A549 (cell line): ENCODE data around the gene ACER2. TPM values are rescaled to one million over a fixed set of nuclear protein-coding genes. Genes with fewer than 3 reads are reported as not detected.
"Not testable (repeated sequence)": the region's sequence is repeated elsewhere in the genome, so short reads cannot be mapped to it uniquely, and the experiment has no call there.

Experiments
- ATAC-seq, 2 experiments: fragments of 200-7000 bp in 1 of 2; fragments of >200 bp in 1 of 2; cut with Nextera tagmentation in 1 of 2; cut with Tn5 transposase in 1 of 2; 3 replicates each; pipeline versions ENCODE4 v1.8.0 to v1.9.1; 2018 to 2020; ENCODE audit warnings: mild to moderate bottlenecking in 1 of 2, moderate library complexity in 1 of 2
- CTCF ChIA-PET: fragments of 300-600 bp; sonication (Branson Sonifier 250); formaldehyde crosslinking; extraction: SDS; loops from one replicate; lab custom pipeline; 2021; ENCODE audit warnings: antibody characterized with exemption, inconsistent platforms; lab: Yijun Ruan, JAX
- POLR2A ChIA-PET: fragments of 350-600 bp; formaldehyde crosslinking; extraction: SDS; loops from one replicate; lab custom pipeline; 2021; ENCODE audit warnings: antibody characterized with exemption, inconsistent platforms; lab: Yijun Ruan, JAX
- DNase-seq, 2 experiments: peaks; one replicate each; pipeline versions ENCODE4 v3.0.0 to v3.0.0-alpha.2; 2011 to 2016; ENCODE audit warnings: low read depth in 1 of 2, low spot score in 1 of 2
- FAIRE-seq: peaks from 2 replicates; lab custom pipeline; 2011; peaks lifted over from hg19 to GRCh38; lab: Jason Lieb, UNC
- H3K27ac ChIP-seq, 2 experiments: fragments of >200 bp; sonication (Bioruptor Twin); formaldehyde crosslinking; 3 replicates each; pipeline ENCODE4 v1.5.1; 2016 to 2017
- H3K4me1 ChIP-seq: fragments of >200 bp; sonication (Bioruptor Twin); formaldehyde crosslinking; 3 replicates; pipeline ENCODE4 v1.6.1; 2016
- H3K4me2 ChIP-seq: fragments of >200 bp; sonication (Bioruptor Twin); formaldehyde crosslinking; 3 replicates; pipeline ENCODE4 v1.6.1; 2016
- H3K4me3 ChIP-seq: fragments of >200 bp; sonication (Bioruptor Twin); formaldehyde crosslinking; 3 replicates; pipeline ENCODE4 v1.5.1; 2016
- H3K9me3 ChIP-seq: fragments of >200 bp; sonication (Bioruptor Twin); formaldehyde crosslinking; 3 replicates; pipeline ENCODE4 v1.6.1; 2016
- CBX8 ChIP-seq: fragments of 200-600 bp; sonication (generic); IDR thresholded peaks from 2 replicates; pipeline ENCODE4 v1.6.1; 2016
- CHD4 ChIP-seq: fragments of 200-600 bp; sonication (generic); IDR thresholded peaks from 2 replicates; pipeline ENCODE4 v1.6.1; 2016; ENCODE audit warnings: antibody characterized with exemption, mild to moderate bottlenecking, borderline replicate concordance
- EP300 ChIP-seq, 2 experiments: fragments of >200 bp; sonication (Bioruptor Twin); formaldehyde crosslinking; IDR thresholded peaks; 2 replicates in 1 of 2; 3 replicates in 1 of 2; pipeline ENCODE4 v1.6.1; 2016 to 2017
- ESRRA ChIP-seq: fragments of 150-350 bp; IDR thresholded peaks from 2 replicates; pipeline ENCODE4 v1.6.1; 2014; ENCODE audit warnings: mild to moderate bottlenecking, low read length, borderline replicate concordance
- FOXS1 ChIP-seq: fragments of 250-450 bp; sonication (Bioruptor Pico); IDR thresholded peaks from 2 replicates; pipeline ENCODE4 v1.5.0; 2020; ENCODE audit warnings: mild to moderate bottlenecking, moderate library complexity
- HDAC2 ChIP-seq: fragments of 200-600 bp; sonication (generic); IDR thresholded peaks from 2 replicates; pipeline ENCODE4 v1.6.1; 2016
- HEYL ChIP-seq: fragments of 250-450 bp; sonication (Bioruptor Pico); IDR thresholded peaks from 2 replicates; pipeline ENCODE4 v1.8.0; 2021; ENCODE audit warnings: mild to moderate bottlenecking, moderate library complexity
- JUNB ChIP-seq: fragments of >200 bp; sonication (Bioruptor Twin); formaldehyde crosslinking; IDR thresholded peaks from 2 replicates; pipeline ENCODE4 v1.6.1; 2016
- MAFK ChIP-seq: fragments of 450-650 bp; IDR thresholded peaks from 2 replicates; pipeline ENCODE4 v1.6.1; 2014; ENCODE audit not compliant: partially characterized antibody
- NFE2L2 ChIP-seq: fragments of 150-350 bp; conservative IDR thresholded peaks from 2 replicates; pipeline ENCODE4 v1.6.1; 2014; ENCODE audit warnings: low read length
- POLR2AphosphoS2 ChIP-seq: conservative IDR thresholded peaks from 2 replicates; pipeline ENCODE4 v1.6.1; 2012; ENCODE audit warnings: low read length, improper control_type of control experiment, inconsistent platforms
- RAD21 ChIP-seq, 2 experiments: fragments of >200 bp in 1 of 2; sonication (Bioruptor Twin) in 1 of 2; formaldehyde crosslinking in 1 of 2; IDR thresholded peaks in 1 of 2; conservative IDR thresholded peaks in 1 of 2; 2 replicates in 1 of 2; 3 replicates in 1 of 2; pipeline ENCODE4 v1.6.1; 2012 to 2018; ENCODE audit warnings: inconsistent platforms in 1 of 2
- RFX5 ChIP-seq: fragments of 450-650 bp; IDR thresholded peaks from 2 replicates; pipeline ENCODE4 v1.7.1; 2014; ENCODE audit warnings: antibody characterized with exemption, mild to moderate bottlenecking, moderate library complexity
- ZC3H11A ChIP-seq: fragments of 450-650 bp; IDR thresholded peaks from 2 replicates; pipeline ENCODE4 v1.6.1; 2014; ENCODE audit warnings: antibody characterized with exemption, mild to moderate bottlenecking
- ZFP36 ChIP-seq: fragments of 450-650 bp; IDR thresholded peaks from 2 replicates; pipeline ENCODE4 v1.6.1; 2014; ENCODE audit warnings: borderline replicate concordance; ENCODE audit not compliant: partially characterized antibody
- ZNF302 ChIP-seq: fragments of 250-450 bp; sonication (Bioruptor Pico); IDR thresholded peaks from 2 replicates; pipeline ENCODE4 v1.9.0; 2021; ENCODE audit warnings: inconsistent platforms, mild to moderate bottlenecking, moderate library complexity
- WGBS: methylation state at CpG from one replicate; pipeline ENCODE4 v1.1.6; 2017; ENCODE audit errors: missing lambda C conversion rate; 5-methylcytosine and 5-hydroxymethylcytosine counted together
- polyA plus RNA-seq, 4 experiments: library from polyadenylated mRNA; depleted of rRNA in 3 of 4; stranded (reverse); fragments of >200 nt; fragmentation: RNase III in 1 of 4; extraction: RNeasy Plus Mini Kit Qiagen cat#74134 plus additional on column Dnase treatment in 1 of 4; gene quantifications; 2 replicates in 3 of 4; 3 replicates in 1 of 4; pipeline ENCODE4 v1.2.3, GENCODE V29; 2011 to 2017
- TF ChIP-seq, protein P1 (sequence below): fragments of 150-350 bp; IDR thresholded peaks from 2 replicates; pipeline ENCODE4 v1.6.1; 2014; ENCODE audit warnings: low read depth, mild to moderate bottlenecking, low read length
- TF ChIP-seq, protein P2 (sequence below): fragments of >200 bp; sonication (Bioruptor Twin); formaldehyde crosslinking; IDR thresholded peaks from 2 replicates; pipeline ENCODE4 v1.6.1; 2016
- TF ChIP-seq, protein P3 (sequence below): IDR thresholded peaks from 2 replicates; pipeline ENCODE4 v1.6.1; 2012; ENCODE audit warnings: low read depth, borderline replicate concordance

The ACER2 gene
- polyA plus RNA-seq, 2 of the 4 experiments (the other 2 are of a cell fraction): 1.1 to 3.7 TPM

DNA sequence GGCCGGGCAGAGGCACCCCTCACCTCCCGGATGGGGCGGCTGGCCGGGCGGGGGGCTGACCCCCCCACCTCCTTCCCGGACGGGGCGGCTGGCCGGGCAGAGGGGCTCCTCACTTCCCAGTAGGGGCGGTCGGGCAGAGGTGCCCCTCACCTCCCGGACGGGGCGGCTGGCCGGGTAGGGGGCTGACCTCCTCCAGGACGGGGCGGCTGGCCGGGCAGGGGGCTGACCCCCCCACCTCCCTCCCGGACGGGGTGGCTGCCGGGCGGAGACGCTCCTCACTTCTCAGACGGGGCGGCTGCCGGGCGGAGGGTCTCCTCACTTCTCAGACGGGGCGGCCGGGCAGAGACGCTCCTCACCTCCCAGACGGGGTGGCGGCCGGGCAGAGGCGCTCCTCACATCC is 24.9 kb downstream of the ACER2 start:
- no CpG with 5 or more reads among the region's 35 CpGs for WGBS
- FAIRE-seq, POLR2A ChIA-PET, H3K4me3 ChIP-seq, H3K4me1 ChIP-seq, H3K27ac ChIP-seq, ATAC-seq, DNase-seq, H3K4me2 ChIP-seq, H3K9me3 ChIP-seq: not testable (repeated sequence)
- CTCF ChIA-PET: interaction anchor here (1.4 kb wide), 1 partner anchor 24 kb away, joined by 5 read pairs; no protein-coding TSS in a partner anchor

DNA sequence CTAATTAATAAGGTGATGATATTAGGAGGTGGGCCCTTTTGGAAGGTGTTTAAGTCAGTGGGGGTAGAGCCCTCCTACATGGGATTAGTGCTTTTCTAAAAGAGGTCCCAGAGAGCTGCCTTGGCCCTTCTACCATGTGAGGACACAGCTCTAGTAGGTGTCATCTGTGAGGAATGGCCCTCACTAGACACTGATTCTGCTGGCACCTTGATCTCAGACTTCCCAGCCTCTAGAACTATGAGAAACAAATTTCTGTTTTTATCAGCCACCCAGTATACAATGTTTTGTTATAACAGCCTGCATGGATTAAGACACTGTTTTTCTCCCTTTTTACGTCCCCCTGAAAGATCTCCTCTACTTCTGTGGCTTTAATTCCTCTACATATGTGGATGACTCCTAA is 31.6 kb downstream of the ACER2 start:
- Histone ChIP-seq H3K4me1 (no peaks in the 10 kb centered on the region), H3K4me2 (no peak overlapping the region), H3K4me3 (no peak overlapping the region), H3K9me3 (no peaks in the 10 kb centered on the region), H3K27ac (no peak overlapping the region)
- 28% methylated on average over 1 of the region's 1 CpG for WGBS
- TF ChIP-seq POLR2AphosphoS2 (no peak), HEYL (CRISPR knock-in tag) (no peak), EP300 (IDR thresholded peaks at IDR 0.05) (no peak), NFE2L2 (no peak), ZFP36 (no peak), RFX5 (no peak), ZNF302 (no peak), CHD4 (no peak), ESRRA (no peak), HDAC2 (no peak), RAD21 (conservative IDR thresholded peaks at IDR 0.05 in 1 of 2, IDR thresholded peaks at IDR 0.05 in 1 of 2) (no peak), JUNB (no peak), CBX8 (no peak)
- TF ChIP-seq, protein P1, sequence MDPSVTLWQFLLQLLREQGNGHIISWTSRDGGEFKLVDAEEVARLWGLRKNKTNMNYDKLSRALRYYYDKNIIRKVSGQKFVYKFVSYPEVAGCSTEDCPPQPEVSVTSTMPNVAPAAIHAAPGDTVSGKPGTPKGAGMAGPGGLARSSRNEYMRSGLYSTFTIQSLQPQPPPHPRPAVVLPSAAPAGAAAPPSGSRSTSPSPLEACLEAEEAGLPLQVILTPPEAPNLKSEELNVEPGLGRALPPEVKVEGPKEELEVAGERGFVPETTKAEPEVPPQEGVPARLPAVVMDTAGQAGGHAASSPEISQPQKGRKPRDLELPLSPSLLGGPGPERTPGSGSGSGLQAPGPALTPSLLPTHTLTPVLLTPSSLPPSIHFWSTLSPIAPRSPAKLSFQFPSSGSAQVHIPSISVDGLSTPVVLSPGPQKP: no peak
- TF ChIP-seq, protein P2, sequence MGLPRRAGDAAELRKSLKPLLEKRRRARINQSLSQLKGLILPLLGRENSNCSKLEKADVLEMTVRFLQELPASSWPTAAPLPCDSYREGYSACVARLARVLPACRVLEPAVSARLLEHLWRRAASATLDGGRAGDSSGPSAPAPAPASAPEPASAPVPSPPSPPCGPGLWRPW: no peak
- DNase-seq: no peak
- ChIA-PET CTCF (interaction anchor here (1.2 to 3.3 kb wide), 3 partner anchors 10 to 24 kb away, joined by 3 to 12 read pairs (median 12); no protein-coding TSS in a partner anchor), POLR2A (no interaction called here)
- FAIRE-seq: no peak
- ATAC-seq: no peak

DNA sequence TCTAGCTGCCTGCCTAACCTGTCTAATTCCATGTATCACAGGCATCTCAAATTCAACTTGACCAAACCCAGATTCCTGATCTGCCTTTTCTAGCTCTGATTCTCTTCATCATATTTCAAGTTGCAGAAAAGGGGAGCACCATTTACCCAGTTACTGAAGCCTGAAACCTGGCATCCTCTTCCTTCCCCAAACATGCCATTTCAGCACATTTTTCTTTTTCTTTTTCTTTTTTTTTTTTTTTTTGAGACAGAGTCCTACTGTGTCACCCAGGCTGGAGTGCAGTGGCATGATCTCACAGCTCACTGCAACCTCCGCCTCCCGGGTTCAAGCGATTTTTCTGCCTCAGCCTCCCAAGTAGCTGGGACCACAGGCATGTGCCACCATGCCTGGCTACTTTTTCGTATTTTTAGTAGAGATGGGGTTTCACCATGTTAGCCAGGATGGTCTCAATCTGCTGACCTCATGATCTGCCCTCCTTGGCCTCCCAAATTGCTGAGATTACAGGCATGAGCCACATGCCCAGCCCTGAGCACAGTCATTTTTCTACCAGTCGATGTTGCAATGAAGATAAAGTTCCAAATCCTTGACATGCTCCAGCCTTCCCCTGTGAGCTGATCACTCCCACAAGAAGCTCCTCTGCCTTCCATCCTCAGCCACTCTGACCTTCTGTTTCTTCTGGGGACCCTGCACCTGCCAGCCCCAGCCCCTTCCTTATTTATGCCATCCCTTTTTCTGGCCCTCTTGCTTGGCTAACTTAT is 32.2 kb downstream of the ACER2 start:
- POLR2A ChIA-PET: no interaction called here
- Histone ChIP-seq H3K9me3 (no peaks in the 10 kb centered on the region), H3K4me3 (no peak overlapping the region), H3K4me1 (no peaks in the 10 kb centered on the region), H3K27ac (no peak overlapping the region), H3K4me2 (no peak overlapping the region)
- 65% methylated on average over 5 of the region's 5 CpGs for WGBS
- DNase-seq (no peak), ATAC-seq (no peak), FAIRE-seq (no peak)
- CTCF ChIA-PET: interaction anchor here (0.7 to 3.3 kb wide), 4 partner anchors 11 to 23 kb away, joined by 3 to 12 read pairs (median 8); no protein-coding TSS in a partner anchor
- TF ChIP-seq MAFK (peak; percentile 68), ZC3H11A (no peak), JUNB (no peak), FOXS1 (no peak), EP300 (IDR thresholded peaks at IDR 0.05) (no peak)

DNA sequence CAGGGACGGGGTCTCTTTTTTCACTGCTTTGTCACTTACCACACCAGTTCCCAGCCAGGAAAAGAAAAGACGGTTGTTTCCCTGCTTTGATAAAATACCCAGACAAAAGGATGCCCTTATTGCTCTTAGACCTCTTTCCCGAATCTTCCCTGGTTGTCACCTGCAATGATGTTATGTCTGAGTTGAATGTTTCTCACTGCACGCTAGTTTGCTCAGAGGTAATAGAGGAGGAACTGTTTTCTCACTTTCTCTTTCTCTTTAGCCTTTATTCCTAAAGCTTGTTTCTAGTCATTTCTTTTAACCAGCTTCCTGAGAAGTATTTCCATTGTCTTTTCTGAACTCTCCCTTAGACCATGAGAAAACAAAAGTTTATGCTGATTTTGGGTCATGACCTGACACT is 32.9 kb downstream of the ACER2 start:
- Histone ChIP-seq H3K4me1 (no peaks in the 10 kb centered on the region), H3K4me2 (no peak overlapping the region), H3K9me3 (no peaks in the 10 kb centered on the region), H3K27ac (no peak overlapping the region), H3K4me3 (no peak overlapping the region)
- DNase-seq: no peak
- ChIA-PET POLR2A (no interaction called here), CTCF (interaction anchor here (3.1 kb wide), 1 partner anchor 23 kb away, joined by 12 read pairs; no protein-coding TSS in a partner anchor)
- WGBS: 74% methylated on average over 4 of the region's 4 CpGs
- no peak for ATAC-seq
- no peak for FAIRE-seq
- TF ChIP-seq, protein P3, sequence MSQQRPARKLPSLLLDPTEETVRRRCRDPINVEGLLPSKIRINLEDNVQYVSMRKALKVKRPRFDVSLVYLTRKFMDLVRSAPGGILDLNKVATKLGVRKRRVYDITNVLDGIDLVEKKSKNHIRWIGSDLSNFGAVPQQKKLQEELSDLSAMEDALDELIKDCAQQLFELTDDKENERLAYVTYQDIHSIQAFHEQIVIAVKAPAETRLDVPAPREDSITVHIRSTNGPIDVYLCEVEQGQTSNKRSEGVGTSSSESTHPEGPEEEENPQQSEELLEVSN: no peak
- TF ChIP-seq ZNF302: no peak
